Measurements from ENCODE around the gene DGKZ.

- TF ChIP-seq GATA3 (IDR thresholded peaks at IDR 0.05; ENCODE audit: low read depth, low read length) (no peak), GATA2 (IDR thresholded peaks at IDR 0.05; ENCODE audit: low read depth, low read length) (no peak)
These were observed 38.8 kb downstream of the DGKZ start for GRCh38 chr11:46386005-46386578.

Data from SH-SY5Y (cell line).